DND-41 (cell line): Measurements from ENCODE around the gene RASAL2.

ENCODE experiments used
- CTCF ChIP-seq: IDR thresholded peaks from 2 replicates; pipeline ENCODE4 v1.5.1; 2012; ENCODE audit warnings: borderline replicate concordance, low read length, moderate library complexity, mild to moderate bottlenecking; ENCODE audit not compliant: poor library complexity, severe bottlenecking; ENCODE audit errors: extremely low read depth
- EZH2 ChIP-seq: IDR thresholded peaks from 3 replicates; pipeline ENCODE4 v1.6.1; 2012; ENCODE audit warnings: borderline replicate concordance, low read depth, mild to moderate bottlenecking, moderate library complexity, low read length, inconsistent platforms; ENCODE audit not compliant: severe bottlenecking

GRCh38 chr1:178183796-178184195 lies 89.9 kb downstream of the RASAL2 start:
- TF ChIP-seq CTCF: no peak
- TF ChIP-seq EZH2: no peak
